Measurements from ENCODE around the gene PGAP1.

- TF ChIP-seq, protein P1, sequence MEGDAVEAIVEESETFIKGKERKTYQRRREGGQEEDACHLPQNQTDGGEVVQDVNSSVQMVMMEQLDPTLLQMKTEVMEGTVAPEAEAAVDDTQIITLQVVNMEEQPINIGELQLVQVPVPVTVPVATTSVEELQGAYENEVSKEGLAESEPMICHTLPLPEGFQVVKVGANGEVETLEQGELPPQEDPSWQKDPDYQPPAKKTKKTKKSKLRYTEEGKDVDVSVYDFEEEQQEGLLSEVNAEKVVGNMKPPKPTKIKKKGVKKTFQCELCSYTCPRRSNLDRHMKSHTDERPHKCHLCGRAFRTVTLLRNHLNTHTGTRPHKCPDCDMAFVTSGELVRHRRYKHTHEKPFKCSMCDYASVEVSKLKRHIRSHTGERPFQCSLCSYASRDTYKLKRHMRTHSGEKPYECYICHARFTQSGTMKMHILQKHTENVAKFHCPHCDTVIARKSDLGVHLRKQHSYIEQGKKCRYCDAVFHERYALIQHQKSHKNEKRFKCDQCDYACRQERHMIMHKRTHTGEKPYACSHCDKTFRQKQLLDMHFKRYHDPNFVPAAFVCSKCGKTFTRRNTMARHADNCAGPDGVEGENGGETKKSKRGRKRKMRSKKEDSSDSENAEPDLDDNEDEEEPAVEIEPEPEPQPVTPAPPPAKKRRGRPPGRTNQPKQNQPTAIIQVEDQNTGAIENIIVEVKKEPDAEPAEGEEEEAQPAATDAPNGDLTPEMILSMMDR (IDR thresholded peaks at IDR 0.05; ENCODE audit: control extremely low read depth in 1 of 3, insufficient read depth in 1 of 3, low read depth in 1 of 3, low read length in 3 of 3) = no peak
- TF ChIP-seq TBP (IDR thresholded peaks at IDR 0.05; ENCODE audit: low read depth, low read length) (no peak), EGR1 (IDR thresholded peaks at IDR 0.05; ENCODE audit: borderline replicate concordance, low read depth, low read length) (no peak), CREB1 (IDR thresholded peaks at IDR 0.05) (no peak), SUZ12 (IDR thresholded peaks at IDR 0.05; ENCODE audit: low read length) (no peak), MAFK (IDR thresholded peaks at IDR 0.05; ENCODE audit: low read depth, low read length) (no peak), ASH2L (IDR thresholded peaks at IDR 0.05; ENCODE audit: low read length) (no peak), JUND (IDR thresholded peaks at IDR 0.05; ENCODE audit: low read length) (no peak), RAD21 (IDR thresholded peaks at IDR 0.05 in 1 of 2, conservative IDR thresholded peaks at IDR 0.05 in 1 of 2; ENCODE audit: low read depth in 2 of 2, low read length in 2 of 2) (no peak)
These were observed 28.5 kb upstream of the PGAP1 start for GRCh38 chr2:196955036-196955435.

Measured in H1 (cell line).